Cortex of kidney (tissue), 1 donor: ENCODE results near the gene TMEM131.
"Not testable (repeated sequence)": the region's sequence is repeated elsewhere in the genome, so short reads cannot be mapped to it uniquely, and the experiment has no call there.

Source experiments
- DNase-seq: peaks from one replicate; lab custom pipeline; 2025; lab: John Stamatoyannopoulos, UW

Gene TMEM131

GRCh38 chr2:97957432-97958183, 38.1 kb downstream of the TMEM131 start:
- no peak for DNase-seq

- not testable (repeated sequence) for DNase-seq
Observed at GRCh38 chr2:97956753-97957152, 39.0 kb downstream of the TMEM131 start.

- no peak for DNase-seq
Observed at GRCh38 chr2:97953853-97954252, 41.9 kb downstream of the TMEM131 start.

- DNase-seq = no peak
Observed at GRCh38 chr2:97952357-97952756, 43.4 kb downstream of the TMEM131 start.

- no peak for DNase-seq
Observed at GRCh38 chr2:97951155-97951680, 44.5 kb downstream of the TMEM131 start.

- DNase-seq = no peak
Observed at GRCh38 chr2:97950329-97951154, 45.2 kb downstream of the TMEM131 start.

GRCh38 chr2:97948926-97949325, 46.8 kb downstream of the TMEM131 start:
- DNase-seq = no peak

GRCh38 chr2:97945791-97946190, 50.0 kb downstream of the TMEM131 start:
- no peak for DNase-seq

- no peak for DNase-seq
Observed at GRCh38 chr2:97936881-97937280, 58.9 kb downstream of the TMEM131 start.

- no peak for DNase-seq
Observed at GRCh38 chr2:97936199-97936598, 59.5 kb downstream of the TMEM131 start.

- no peak for DNase-seq
Observed at GRCh38 chr2:97935719-97936161, 60.0 kb downstream of the TMEM131 start.

GRCh38 chr2:97932975-97933662, 62.6 kb downstream of the TMEM131 start:
- DNase-seq = no peak

- no peak for DNase-seq
Observed at GRCh38 chr2:97931858-97932225, 63.9 kb downstream of the TMEM131 start.

GRCh38 chr2:97931118-97931857, 64.5 kb downstream of the TMEM131 start:
- DNase-seq = no peak

- no peak for DNase-seq
Observed at GRCh38 chr2:97928591-97928990, 67.2 kb downstream of the TMEM131 start.

- no peak for DNase-seq
Observed at GRCh38 chr2:97926946-97927345, 68.8 kb downstream of the TMEM131 start.

GRCh38 chr2:97924194-97924593, 71.6 kb downstream of the TMEM131 start:
- DNase-seq = no peak

- DNase-seq = no peak
Observed at GRCh38 chr2:97919858-97920257, 75.9 kb downstream of the TMEM131 start.

- no peak for DNase-seq
Observed at GRCh38 chr2:97918818-97919217, 76.9 kb downstream of the TMEM131 start.

- not testable (repeated sequence) for DNase-seq
Observed at GRCh38 chr2:97917668-97918067, 78.1 kb downstream of the TMEM131 start.

- DNase-seq = no peak
Observed at GRCh38 chr2:97914691-97915213, 81.0 kb downstream of the TMEM131 start.
